H9 (cell line): Measurements from ENCODE around the gene OR2M3. TPM values are rescaled to one million over a fixed set of nuclear protein-coding genes. Genes with fewer than 3 reads are reported as not detected.

Source experiments
- DNase-seq: peaks from one replicate; pipeline ENCODE4 v3.0.0-alpha.2; 2017
- H2AFZ ChIP-seq: one replicate; pipeline ENCODE4 v1.6.1; 2013; ENCODE audit warnings: mild to moderate bottlenecking, low read length, control low read depth, moderate library complexity
- H2AK5ac ChIP-seq: 2 replicates; pipeline ENCODE4 v1.6.1; 2013; ENCODE audit warnings: low read length, control low read depth, mixed read lengths; ENCODE audit not compliant: insufficient read length
- H2BK120ac ChIP-seq: one replicate; pipeline ENCODE4 v1.6.1; 2013; ENCODE audit warnings: low read depth, mild to moderate bottlenecking, low read length, control low read depth, inconsistent platforms; ENCODE audit not compliant: poor library complexity, severe bottlenecking
- H2BK12ac ChIP-seq: 2 replicates; pipeline ENCODE4 v1.6.1; 2013; ENCODE audit warnings: low read length, control low read depth, mixed read lengths, low read depth; ENCODE audit not compliant: insufficient read length
- H2BK15ac ChIP-seq: 2 replicates; pipeline ENCODE4 v1.6.1; 2013; ENCODE audit warnings: low read depth, low read length, control low read depth
- H2BK20ac ChIP-seq: one replicate; pipeline ENCODE4 v1.6.1; 2013; ENCODE audit warnings: low read depth, mild to moderate bottlenecking, low read length, control low read depth, inconsistent platforms; ENCODE audit not compliant: poor library complexity, severe bottlenecking
- H2BK5ac ChIP-seq: 2 replicates; pipeline ENCODE4 v1.6.1; 2013; ENCODE audit warnings: low read length, control low read depth, mixed read lengths; ENCODE audit not compliant: insufficient read length
- H3K14ac ChIP-seq: 2 replicates; pipeline ENCODE4 v1.6.1; 2013; ENCODE audit warnings: low read length, control low read depth; ENCODE audit not compliant: insufficient read depth
- H3K18ac ChIP-seq: 2 replicates; pipeline ENCODE4 v1.6.1; 2013; ENCODE audit warnings: low read depth, mild to moderate bottlenecking, mixed read lengths, low read length, control low read depth; ENCODE audit not compliant: insufficient read length
- H3K23ac ChIP-seq: 2 replicates; pipeline ENCODE4 v1.6.1; 2013; ENCODE audit warnings: low read length, control low read depth, mixed read lengths, low read depth; ENCODE audit not compliant: insufficient read length
- H3K23me2 ChIP-seq: 2 replicates; pipeline ENCODE4 v1.6.1; 2013; ENCODE audit warnings: low read depth, mild to moderate bottlenecking, mixed read lengths, low read length, control low read depth; ENCODE audit not compliant: insufficient read length, poor library complexity, severe bottlenecking
- H3K27ac ChIP-seq: 2 replicates; pipeline ENCODE4 v1.5.1; 2013; ENCODE audit warnings: low read length, control low read depth, mixed read lengths, low read depth; ENCODE audit not compliant: insufficient read length
- H3K27me3 ChIP-seq: 2 replicates; pipeline ENCODE4 v1.6.1; 2013; ENCODE audit warnings: low read length, control low read depth, inconsistent platforms; ENCODE audit not compliant: insufficient read depth
- H3K4ac ChIP-seq: 2 replicates; pipeline ENCODE4 v1.6.1; 2013; ENCODE audit warnings: low read depth, mild to moderate bottlenecking, control low read depth, inconsistent platforms, low read length, moderate library complexity
- H3K4me1 ChIP-seq: 2 replicates; pipeline ENCODE4 v1.6.1; 2013; ENCODE audit warnings: low read length, control low read depth, inconsistent platforms; ENCODE audit not compliant: insufficient read depth
- H3K4me2 ChIP-seq: 2 replicates; pipeline ENCODE4 v1.6.1; 2013; ENCODE audit warnings: low read length, control low read depth, mixed read lengths; ENCODE audit not compliant: insufficient read length, insufficient read depth
- H3K56ac ChIP-seq: 2 replicates; pipeline ENCODE4 v1.6.1; 2013; ENCODE audit warnings: low read depth, mild to moderate bottlenecking, mixed read lengths, low read length, control low read depth; ENCODE audit not compliant: insufficient read length
- H3K79me1 ChIP-seq: 2 replicates; pipeline ENCODE4 v1.6.1; 2013; ENCODE audit warnings: low read depth, mild to moderate bottlenecking, moderate library complexity, low read length, control low read depth, inconsistent platforms; ENCODE audit not compliant: insufficient read depth, poor library complexity, severe bottlenecking
- H3K79me2 ChIP-seq: 2 replicates; pipeline ENCODE4 v1.6.1; 2013; ENCODE audit warnings: low read length, control low read depth, inconsistent platforms; ENCODE audit not compliant: insufficient read depth
- H3K9ac ChIP-seq: 2 replicates; pipeline ENCODE4 v1.6.1; 2013; ENCODE audit warnings: low read length, control low read depth, mixed read lengths; ENCODE audit not compliant: insufficient read length; ENCODE audit errors: extremely low read depth
- H3K9me3 ChIP-seq: one replicate; pipeline ENCODE4 v1.6.1; 2013; ENCODE audit warnings: low read depth, low read length, inconsistent platforms; ENCODE audit not compliant: control insufficient read depth
- H3T11ph ChIP-seq: one replicate; pipeline ENCODE4 v1.6.1; 2013; ENCODE audit warnings: mild to moderate bottlenecking, low read length, control low read depth, inconsistent platforms
- H4K20me1 ChIP-seq: one replicate; pipeline ENCODE4 v1.6.1; 2013; ENCODE audit not compliant: control insufficient read depth, insufficient read length, insufficient read depth
- H4K5ac ChIP-seq: 2 replicates; pipeline ENCODE4 v1.6.1; 2013; ENCODE audit warnings: low read depth, mild to moderate bottlenecking, mixed read lengths, low read length, control low read depth; ENCODE audit not compliant: insufficient read length
- H4K8ac ChIP-seq: replicated peaks from 2 replicates; pipeline ENCODE4 v1.6.1; 2013; ENCODE audit warnings: low read length, control low read depth, mixed read lengths, low read depth; ENCODE audit not compliant: insufficient read length
- H4K91ac ChIP-seq: 2 replicates; pipeline ENCODE4 v1.6.1; 2013; ENCODE audit warnings: low read depth, mild to moderate bottlenecking, moderate library complexity, mixed read lengths, low read length, control low read depth; ENCODE audit not compliant: insufficient read length
- H3K27ac Mint-ChIP-seq, 3 experiments: 2 replicates in 2 of 3; 3 replicates in 1 of 3; pipeline ENCODE4 v1.8.0; 2020 to 2021; ENCODE audit warnings: mixed read lengths in 3 of 3, mild to moderate bottlenecking in 1 of 3, moderate library complexity in 1 of 3
- H3K27me3 Mint-ChIP-seq: 2 replicates; pipeline ENCODE4 v1.8.0; 2021; ENCODE audit warnings: low read depth, mild to moderate bottlenecking, moderate library complexity, mixed read lengths
- H3K36me3 Mint-ChIP-seq, 3 experiments: 2 replicates in 2 of 3; 3 replicates in 1 of 3; pipeline ENCODE4 v1.8.0; 2020 to 2021; ENCODE audit warnings: low read depth in 3 of 3, mixed read lengths in 3 of 3; ENCODE audit not compliant: insufficient read depth in 1 of 3
- H3K4me1 Mint-ChIP-seq, 2 experiments: 2 replicates each; pipeline ENCODE4 v1.8.0; 2020; ENCODE audit warnings: mixed read lengths in 2 of 2
- H3K4me3 Mint-ChIP-seq, 2 experiments: 2 replicates in 1 of 2; 3 replicates in 1 of 2; pipeline ENCODE4 v1.8.0; 2020 to 2021; ENCODE audit warnings: mild to moderate bottlenecking in 2 of 2, mixed read lengths in 2 of 2, moderate library complexity in 1 of 2
- H3K9me3 Mint-ChIP-seq, 2 experiments: 2 replicates in 1 of 2; 3 replicates in 1 of 2; pipeline ENCODE4 v1.8.0; 2020; ENCODE audit warnings: mild to moderate bottlenecking in 2 of 2, mixed read lengths in 2 of 2, moderate library complexity in 1 of 2
- WGBS: extraction: QIAGEN DNeasy Blood & Tissue Kit; methylation state at CpG from one replicate; pipeline ENCODE4 v1.1.7; 2013; ENCODE audit warnings: missing lambda C conversion rate, low lambda C conversion rate, mixed read lengths; ENCODE audit not compliant: insufficient read length; ENCODE audit errors: extremely low coverage; 5-methylcytosine and 5-hydroxymethylcytosine counted together
- long read RNA-seq: library from polyadenylated mRNA; unstranded; transcript quantifications from one replicate; pipeline ENCODE4 v2.0.0, GENCODE V29; 2020
- total RNA-seq: library from RNA; stranded (reverse); gene quantifications from 2 replicates; pipeline ENCODE4 v1.2.1, GENCODE V29; 2021
- TF ChIP-seq, protein P1 (sequence below): fragments of 200-600 bp; sonication (generic); conservative IDR thresholded peaks from 3 replicates; pipeline ENCODE4 v1.8.0; 2021; ENCODE audit warnings: antibody characterized with exemption, mild to moderate bottlenecking

OR2M3 gene, protein sequence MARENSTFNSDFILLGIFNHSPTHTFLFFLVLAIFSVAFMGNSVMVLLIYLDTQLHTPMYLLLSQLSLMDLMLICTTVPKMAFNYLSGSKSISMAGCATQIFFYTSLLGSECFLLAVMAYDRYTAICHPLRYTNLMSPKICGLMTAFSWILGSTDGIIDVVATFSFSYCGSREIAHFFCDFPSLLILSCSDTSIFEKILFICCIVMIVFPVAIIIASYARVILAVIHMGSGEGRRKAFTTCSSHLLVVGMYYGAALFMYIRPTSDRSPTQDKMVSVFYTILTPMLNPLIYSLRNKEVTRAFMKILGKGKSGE
- not detected in 2 replicates for total RNA-seq
- long read RNA-seq, result 0 reads

- WGBS, result no CpG with 5 or more reads among the region's 4 CpGs
- no peak within 1 kb of the TSS for H3K4me2 ChIP-seq
- H3K56ac ChIP-seq, result no peak within 1 kb of the TSS
- H3K27me3 ChIP-seq, result no peaks in the 10 kb centered on the region
- Mint-ChIP-seq H3K27ac (no peak within 1 kb of the TSS), H3K9me3 (peaks cover 78 to 84% of the 10 kb centered on the region in 2 experiments), H3K4me3 (no peak within 1 kb of the TSS), H3K27me3 (peaks cover 2% of the 10 kb centered on the region; the same call in 1 of the 2 replicates), H3K36me3 (peaks cover 0 to 20% (median 5%) of the 10 kb centered on the region in 3 experiments; a peak in 5 of 7 replicates), H3K4me1 (no peaks in the 10 kb centered on the region)
- H3K14ac ChIP-seq, result no peak within 1 kb of the TSS
- H3T11ph ChIP-seq, result no peak within 1 kb of the TSS
- peaks cover 39% of the 10 kb centered on the region for H3K9me3 ChIP-seq
- no peak within 1 kb of the TSS for H4K5ac ChIP-seq
- H3K4ac ChIP-seq, result no peak within 1 kb of the TSS
- H2BK120ac ChIP-seq, result no peak within 1 kb of the TSS
- no peak for DNase-seq
- no peak within 1 kb of the TSS for H3K9ac ChIP-seq
- H2BK15ac ChIP-seq, result no peak within 1 kb of the TSS
- H3K23me2 ChIP-seq, result no peaks in the 10 kb centered on the region
- H2BK5ac ChIP-seq, result no peak within 1 kb of the TSS
- TF ChIP-seq, protein P1, sequence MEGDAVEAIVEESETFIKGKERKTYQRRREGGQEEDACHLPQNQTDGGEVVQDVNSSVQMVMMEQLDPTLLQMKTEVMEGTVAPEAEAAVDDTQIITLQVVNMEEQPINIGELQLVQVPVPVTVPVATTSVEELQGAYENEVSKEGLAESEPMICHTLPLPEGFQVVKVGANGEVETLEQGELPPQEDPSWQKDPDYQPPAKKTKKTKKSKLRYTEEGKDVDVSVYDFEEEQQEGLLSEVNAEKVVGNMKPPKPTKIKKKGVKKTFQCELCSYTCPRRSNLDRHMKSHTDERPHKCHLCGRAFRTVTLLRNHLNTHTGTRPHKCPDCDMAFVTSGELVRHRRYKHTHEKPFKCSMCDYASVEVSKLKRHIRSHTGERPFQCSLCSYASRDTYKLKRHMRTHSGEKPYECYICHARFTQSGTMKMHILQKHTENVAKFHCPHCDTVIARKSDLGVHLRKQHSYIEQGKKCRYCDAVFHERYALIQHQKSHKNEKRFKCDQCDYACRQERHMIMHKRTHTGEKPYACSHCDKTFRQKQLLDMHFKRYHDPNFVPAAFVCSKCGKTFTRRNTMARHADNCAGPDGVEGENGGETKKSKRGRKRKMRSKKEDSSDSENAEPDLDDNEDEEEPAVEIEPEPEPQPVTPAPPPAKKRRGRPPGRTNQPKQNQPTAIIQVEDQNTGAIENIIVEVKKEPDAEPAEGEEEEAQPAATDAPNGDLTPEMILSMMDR, result no peak
- no peaks in the 10 kb centered on the region for H3K79me1 ChIP-seq
- no peak within 1 kb of the TSS for H3K27ac ChIP-seq
- no peak within 1 kb of the TSS for H3K18ac ChIP-seq
- no peak within 1 kb of the TSS for H2AK5ac ChIP-seq
- no peak within 1 kb of the TSS for H3K23ac ChIP-seq
- H3K4me1 ChIP-seq, result no peaks in the 10 kb centered on the region
- H4K91ac ChIP-seq, result no peak within 1 kb of the TSS
- no peaks in the 10 kb centered on the region for H4K20me1 ChIP-seq
- H2AFZ ChIP-seq, result no peak within 1 kb of the TSS
- H2BK12ac ChIP-seq, result no peak within 1 kb of the TSS
- H3K79me2 ChIP-seq, result no peaks in the 10 kb centered on the region
- no peak within 1 kb of the TSS for H4K8ac ChIP-seq
- H2BK20ac ChIP-seq, result no peak within 1 kb of the TSS
These were observed at the start of gene OR2M3 for GRCh38 chr1:248196965-248197364. Gene OR2M3 (plus strand): TSS chr1:248197265. CDS start chr1:248203068, 5,803 bp downstream.
